ENCODE measurements around the gene CHPF2. TPM values are rescaled to one million over a fixed set of nuclear protein-coding genes. Genes with fewer than 3 reads are reported as not detected.
A peak's percentile ranks its signal among the peaks of the same experiment; 100 is the strongest.

Gene CHPF2
- polyA plus RNA-seq, 3 donors: 9.9 to 19.1 (median 10.9) TPM

DNA sequence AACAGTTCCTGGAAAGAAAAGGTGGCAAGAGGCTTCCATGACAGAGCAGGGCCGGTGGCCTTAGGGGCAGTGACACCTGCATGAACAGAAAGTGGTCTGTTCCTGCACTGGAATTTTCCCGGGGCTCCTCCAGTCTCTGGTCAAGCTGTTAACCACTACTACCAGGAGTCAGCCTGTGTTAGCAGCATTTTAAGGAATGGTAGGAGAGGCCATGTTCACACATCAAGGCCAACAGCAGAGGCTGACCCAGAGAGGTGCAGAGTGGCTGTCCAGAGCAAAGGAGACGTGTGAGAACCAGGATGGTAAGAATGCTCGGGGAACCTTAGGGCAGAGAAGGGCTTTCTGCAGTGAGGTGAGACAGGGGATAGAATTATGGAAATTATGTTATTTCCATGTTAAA is 30.5 kb upstream of the CHPF2 start:
- H3K27ac ChIP-seq (ENCODE audit: low read depth, low read length): no peak overlapping the region
- 63 to 95% (median 92%) methylated on average over 4 of the region's 4 CpGs for WGBS, 3 donors

DNA sequence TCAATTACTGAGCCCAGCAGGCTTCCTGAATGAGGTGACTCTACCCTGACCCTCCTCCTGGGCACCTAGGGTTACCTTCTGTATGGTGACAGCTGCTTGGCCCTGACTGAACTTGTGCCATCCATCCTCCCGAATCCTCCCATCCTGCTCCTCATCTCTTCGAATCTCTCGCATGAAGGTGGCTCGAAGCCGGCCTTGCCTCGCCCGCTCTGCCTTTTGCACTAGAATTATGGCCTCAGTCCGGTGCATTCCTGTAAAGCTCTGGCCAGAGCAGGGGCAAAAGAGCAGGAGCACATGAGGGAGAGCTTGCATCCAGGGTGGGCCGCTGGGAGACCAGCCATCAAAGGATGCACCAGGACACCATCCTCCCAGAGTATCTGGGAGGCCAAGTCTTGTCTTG is 29.4 kb upstream of the CHPF2 start:
- H3K27ac ChIP-seq (ENCODE audit: low read depth, low read length): no peak overlapping the region
- WGBS, 3 donors: 93 to 95% (median 94%) methylated on average over 9 of the region's 9 CpGs

DNA sequence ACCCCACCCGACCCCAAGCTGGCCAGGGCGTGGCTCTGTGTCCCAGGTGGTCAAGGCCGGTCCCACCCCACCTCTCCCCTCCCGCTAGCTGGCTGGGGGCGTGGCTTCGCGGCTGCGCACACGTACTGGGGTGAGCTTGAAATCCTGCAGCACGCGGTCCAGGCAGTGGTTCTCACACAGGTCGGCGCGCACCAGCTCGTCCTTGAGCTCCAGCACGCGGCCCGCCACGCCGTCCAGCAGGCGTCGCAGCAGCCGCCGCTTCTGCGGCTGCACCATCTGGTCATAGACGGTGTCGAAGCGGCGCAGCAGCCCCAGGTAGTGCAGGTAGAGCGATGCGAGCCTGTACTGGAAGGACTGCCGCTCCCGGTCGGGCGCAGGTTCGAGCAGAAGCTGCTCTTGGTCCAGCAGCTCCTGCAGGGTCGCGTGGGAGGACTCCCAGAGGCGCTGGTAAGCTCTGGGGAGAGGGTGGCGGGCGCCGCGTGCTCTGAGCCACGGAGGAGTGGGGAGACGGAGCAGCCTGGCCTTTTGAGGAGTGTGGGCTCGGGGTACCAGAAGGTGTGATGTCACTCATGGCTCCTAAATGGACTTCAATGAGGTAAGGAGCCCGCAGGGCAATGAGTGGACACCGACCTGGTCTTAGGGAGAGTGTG is 27.8 kb upstream of the CHPF2 start:
- 55 to 68% (median 64%) methylated on average over 46 to 48 of the region's 48 CpGs for WGBS, 3 donors
- H3K27ac ChIP-seq (ENCODE audit: low read depth, low read length): no peak overlapping the region

DNA sequence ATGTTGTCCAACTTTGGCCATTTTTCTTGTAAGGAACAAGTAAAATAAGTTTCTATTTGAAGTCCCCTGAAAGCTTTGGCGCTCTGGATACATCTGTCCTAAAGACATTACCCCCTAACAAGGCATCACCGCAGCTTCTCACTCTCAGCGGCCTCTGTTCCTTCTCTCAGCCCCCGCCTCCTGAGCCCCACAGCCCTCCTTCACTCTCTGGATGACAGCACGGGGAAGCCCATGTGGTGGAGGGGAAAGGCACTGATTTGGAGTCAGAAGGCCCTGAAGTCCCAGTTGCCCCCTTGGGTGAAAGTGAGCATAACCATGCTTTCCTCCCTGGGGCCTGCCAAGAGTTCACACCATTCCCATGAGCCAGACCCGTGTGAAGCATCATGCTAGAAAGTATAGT is 26.6 kb upstream of the CHPF2 start:
- 57 to 69% (median 69%) methylated on average over 6 of the region's 6 CpGs for WGBS, 3 donors
- no peak overlapping the region for H3K27ac ChIP-seq (ENCODE audit: low read depth, low read length)

DNA sequence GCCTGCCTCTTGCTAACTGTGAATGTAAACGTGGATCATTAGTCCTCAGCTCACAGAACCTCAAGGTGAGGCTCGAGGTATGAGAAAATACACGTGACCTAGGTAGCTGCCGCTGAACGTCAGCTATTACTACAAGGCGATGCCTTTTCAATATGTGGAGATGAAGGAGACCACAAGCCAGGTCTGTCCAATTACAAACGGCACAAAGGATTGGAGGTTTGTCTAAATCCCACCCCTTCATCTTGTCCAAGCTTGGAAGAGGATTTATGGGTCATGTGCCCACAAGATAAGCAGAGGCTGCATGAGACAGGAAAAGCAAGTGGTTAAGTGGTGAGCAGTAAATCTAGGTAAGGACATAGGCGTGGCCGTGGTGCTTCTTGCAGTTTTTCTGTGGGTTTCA is 25.4 kb upstream of the CHPF2 start:
- 35 to 64% (median 36%) methylated on average over 9 of the region's 9 CpGs for WGBS, 3 donors
- no peak overlapping the region for H3K27ac ChIP-seq (ENCODE audit: low read depth, low read length)

DNA sequence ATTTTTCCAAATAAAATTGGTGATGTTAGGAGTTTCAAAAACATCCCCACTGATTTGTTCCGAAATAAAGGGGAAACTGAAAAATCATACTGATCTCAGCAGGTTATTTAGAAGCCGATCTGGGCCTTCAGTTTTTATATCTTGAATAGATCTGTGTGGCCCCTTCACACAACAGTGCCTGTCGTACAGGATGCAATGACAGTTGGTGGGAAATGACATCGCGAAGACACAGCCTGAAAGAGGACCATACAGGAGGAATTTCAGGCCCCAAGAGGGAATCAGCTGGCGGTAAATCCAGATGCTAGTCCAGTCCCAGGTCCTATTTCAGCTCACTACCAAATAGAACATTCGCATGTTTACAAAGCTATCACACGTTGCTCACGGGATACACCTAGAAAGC is 25.0 kb upstream of the CHPF2 start:
- 45 to 65% (median 46%) methylated on average over 9 of the region's 9 CpGs for WGBS, 3 donors
- no peak overlapping the region for H3K27ac ChIP-seq (ENCODE audit: low read depth, low read length)

DNA sequence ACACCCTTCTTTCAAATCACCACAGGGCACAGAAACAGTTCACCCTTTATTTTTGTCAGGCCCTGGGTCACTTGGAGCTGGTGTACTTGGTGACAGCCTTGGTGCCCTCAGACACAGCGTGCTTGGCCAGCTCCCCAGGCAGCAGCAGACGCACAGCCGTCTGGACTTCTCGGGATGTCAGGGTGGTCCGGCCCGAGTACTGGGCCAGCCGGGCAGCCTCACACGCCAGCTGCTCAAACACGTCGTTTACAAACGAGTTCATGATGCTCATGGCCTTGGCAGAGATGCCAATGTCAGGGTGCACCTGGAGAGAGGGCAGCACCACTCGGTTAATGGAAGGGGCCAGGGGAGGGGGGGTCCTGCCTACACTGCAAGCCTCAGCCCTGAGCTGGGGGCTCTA is 24.5 kb upstream of the CHPF2 start:
- WGBS, 3 donors: 30 to 78% (median 71%) methylated on average over 12 of the region's 12 CpGs
- H3K27ac ChIP-seq (ENCODE audit: low read depth, low read length): no peak overlapping the region

DNA sequence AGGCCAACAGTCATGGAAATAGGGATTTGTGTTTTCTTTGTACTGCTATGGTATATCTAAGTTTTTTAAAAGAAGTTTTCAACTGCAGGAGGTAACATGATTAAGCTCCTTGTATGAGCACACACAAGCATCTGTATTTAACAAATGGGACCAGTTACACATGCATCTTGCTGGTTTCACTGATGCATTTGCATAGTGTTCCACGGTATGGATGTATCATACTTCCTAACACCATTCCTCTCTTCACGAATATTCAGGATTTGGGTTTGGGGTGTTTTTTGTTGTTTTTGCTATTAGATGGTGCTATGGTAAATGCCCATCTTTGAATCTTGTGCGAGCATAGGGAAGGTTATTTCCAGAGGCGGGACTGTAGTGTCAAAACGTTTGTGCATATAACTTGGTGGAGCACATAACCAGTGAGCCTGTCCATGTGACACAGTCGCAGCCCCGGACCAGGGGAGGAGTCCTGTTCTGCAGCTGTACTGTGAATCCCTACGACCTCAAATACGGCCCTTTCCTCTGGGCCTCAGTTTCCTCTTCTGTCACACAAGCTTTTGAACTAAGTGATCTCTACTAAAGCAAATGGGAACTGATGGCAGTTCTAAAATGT is 23.9 kb upstream of the CHPF2 start:
- no peak overlapping the region for H3K27ac ChIP-seq (ENCODE audit: low read depth, low read length)
- 57 to 77% (median 72%) methylated on average over 9 of the region's 9 CpGs for WGBS, 3 donors

DNA sequence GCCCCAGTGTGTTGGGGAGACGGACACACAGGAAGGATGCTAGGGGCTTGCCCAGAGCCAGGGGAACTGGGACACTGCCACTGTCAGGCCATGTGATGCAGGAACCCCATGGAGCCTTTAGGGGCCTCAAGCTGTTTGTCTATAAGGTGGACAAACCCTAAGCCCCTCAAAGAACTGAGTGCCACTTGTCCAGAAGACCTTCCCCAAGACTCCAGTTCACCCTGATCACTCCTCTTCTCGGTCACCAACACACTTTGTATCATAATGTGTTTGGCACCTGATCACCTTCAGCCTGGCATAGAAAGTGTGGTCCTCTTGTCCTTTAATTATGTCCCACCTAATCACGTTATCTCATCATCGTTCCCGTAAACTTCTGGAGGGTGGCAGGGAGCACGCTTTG is 22.7 kb upstream of the CHPF2 start:
- no peak overlapping the region for H3K27ac ChIP-seq (ENCODE audit: low read depth, low read length)
- 79 to 84% (median 79%) methylated on average over 6 of the region's 6 CpGs for WGBS, 3 donors

DNA sequence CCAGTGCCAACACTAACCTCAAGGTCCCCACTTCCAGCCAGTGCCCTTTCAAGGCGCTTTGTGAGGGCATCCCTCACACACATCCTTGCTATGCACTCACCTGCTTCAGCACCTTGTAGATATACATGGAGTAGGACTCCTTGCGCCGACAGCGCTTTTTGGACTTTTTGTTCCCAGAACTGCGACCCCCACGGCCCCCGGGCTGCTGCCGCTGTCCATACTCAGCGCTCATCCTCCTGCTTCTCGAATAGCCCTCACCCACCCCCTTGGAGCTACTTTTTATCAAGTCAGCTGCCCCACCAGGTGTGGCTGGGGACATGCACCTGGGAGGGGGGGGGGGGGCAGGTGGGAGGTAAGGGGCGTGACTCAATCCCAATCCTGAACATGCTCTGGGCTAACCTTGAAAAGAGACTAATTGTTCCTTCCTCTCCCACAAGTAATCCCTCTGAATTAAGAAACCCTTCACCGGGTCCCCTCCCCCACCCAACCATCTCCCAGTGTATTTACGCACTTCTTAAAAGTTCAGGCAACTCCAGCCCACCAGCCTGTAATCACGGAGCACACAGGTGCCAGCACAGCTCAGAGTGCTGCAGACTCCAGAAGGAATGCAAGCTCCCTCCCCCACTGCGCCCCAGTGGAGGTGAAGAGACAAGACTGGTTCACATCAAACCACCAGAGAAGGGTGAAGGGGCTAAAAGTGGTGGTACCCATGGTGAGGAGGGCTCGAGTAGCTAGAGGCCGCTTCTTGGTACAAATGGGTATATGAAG is 22.0 kb upstream of the CHPF2 start, which contains the start of gene H2BK1:
Gene H2BK1, minus strand, starts transcription at position 402 of the 768 bp plus-strand sequence. Its CDS starts 170 bp downstream, at position 232.
- 64 to 87% (median 84%) methylated on average over 17 of the region's 17 CpGs for WGBS, 3 donors
- no peak within 1 kb of the TSS for H3K27ac ChIP-seq (ENCODE audit: low read depth, low read length)

DNA sequence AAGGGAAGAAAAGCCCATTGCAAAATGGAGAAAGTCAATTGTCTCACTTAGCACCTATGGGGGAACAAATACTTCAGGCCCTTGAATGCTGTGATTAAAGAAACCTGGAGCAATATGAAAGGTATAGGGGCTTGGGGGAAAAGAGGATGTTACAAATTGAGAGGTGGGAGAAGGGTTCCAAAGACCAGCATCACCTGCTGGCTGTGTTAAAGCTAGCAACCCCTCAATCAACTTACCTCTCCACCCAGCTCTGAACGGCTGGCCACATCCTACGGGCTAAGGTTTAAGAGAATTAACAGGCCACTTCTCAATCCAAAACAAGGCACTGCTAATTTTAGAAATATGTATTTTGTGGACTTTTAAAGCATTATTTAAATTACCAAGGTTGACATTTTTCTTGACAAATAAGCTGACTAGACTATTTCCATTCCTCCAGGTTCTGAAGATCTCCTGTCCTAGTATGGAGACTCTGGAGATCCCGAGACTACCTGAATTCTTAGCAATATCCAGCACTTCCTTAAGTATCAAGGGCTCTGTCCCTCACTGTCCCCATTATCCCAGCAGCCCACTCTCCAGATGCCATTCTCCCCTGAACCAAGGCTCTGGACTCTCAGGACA is 21.0 kb upstream of the CHPF2 start:
- H3K27ac ChIP-seq (ENCODE audit: low read depth, low read length): no peak overlapping the region
- 70 to 89% (median 84%) methylated on average over 3 of the region's 3 CpGs for WGBS, 3 donors

DNA sequence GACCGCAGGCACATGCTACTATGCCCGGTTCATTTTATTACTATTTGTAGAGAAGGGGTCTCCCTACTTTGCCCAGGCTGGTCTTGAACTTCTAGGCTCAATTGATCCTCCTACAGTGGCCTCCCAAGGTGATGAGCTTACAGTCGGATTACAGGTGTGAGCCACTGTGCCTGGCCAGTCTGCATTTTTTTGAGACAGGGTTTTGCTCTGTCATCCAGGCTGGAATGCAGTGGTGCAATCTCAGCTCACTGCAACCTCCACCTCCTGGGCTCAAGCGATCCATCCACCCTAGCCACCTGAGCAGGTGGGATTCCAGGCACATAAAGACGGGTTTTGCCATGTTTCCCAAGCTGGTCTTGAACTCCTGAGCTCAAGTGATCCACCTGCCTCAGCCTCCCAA is 19.7 kb upstream of the CHPF2 start:
- no peak overlapping the region for H3K27ac ChIP-seq (ENCODE audit: low read depth, low read length)
- 81 to 89% (median 84%) methylated on average over 5 of the region's 5 CpGs for WGBS, 3 donors

DNA sequence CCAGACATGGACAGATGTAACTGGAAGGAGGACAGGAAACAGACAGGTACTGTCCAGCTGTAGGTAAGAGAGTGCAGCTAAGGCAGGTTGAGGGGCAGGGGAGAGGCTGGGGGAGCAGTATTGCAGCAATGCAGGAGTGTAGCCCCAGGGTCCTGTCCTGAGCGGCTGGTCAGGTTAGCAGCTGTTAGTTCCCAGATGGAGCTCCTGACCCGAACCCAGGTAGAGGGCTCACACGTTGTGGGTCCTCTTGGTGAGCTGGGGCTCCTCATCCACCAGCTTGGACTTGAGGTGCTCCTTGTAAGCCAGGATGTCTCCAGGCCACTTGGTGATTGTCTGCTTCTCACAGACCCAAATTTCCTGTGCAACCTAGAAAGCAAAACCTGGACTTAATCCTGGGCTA is 18.5 kb upstream of the CHPF2 start:
- H3K27ac ChIP-seq (ENCODE audit: low read depth, low read length): no peak overlapping the region
- WGBS, 3 donors: 71 to 82% (median 79%) methylated on average over 3 of the region's 3 CpGs

DNA sequence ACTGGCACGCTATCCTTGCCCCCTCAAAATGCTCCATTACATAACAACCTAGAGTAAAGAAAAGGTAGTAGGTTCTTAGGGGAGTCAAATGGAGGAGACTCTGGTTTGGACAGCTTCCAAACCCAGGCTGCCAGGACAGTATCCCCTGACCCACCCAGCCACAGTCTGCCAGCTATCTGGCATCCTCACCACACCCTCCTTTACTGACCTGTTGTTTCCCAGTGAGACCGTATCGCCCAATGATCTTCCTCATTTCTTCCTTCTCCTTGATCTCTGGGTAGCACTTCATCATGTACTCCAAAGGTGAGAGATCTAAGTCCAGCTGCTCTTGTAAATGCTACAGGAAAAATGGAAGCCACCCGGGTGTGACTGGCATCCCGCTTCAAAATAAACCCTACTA is 16.9 kb upstream of the CHPF2 start:
- no peak overlapping the region for H3K27ac ChIP-seq (ENCODE audit: low read depth, low read length)
- WGBS, 3 donors: 89 to 98% (median 95%) methylated on average over 5 of the region's 5 CpGs

DNA sequence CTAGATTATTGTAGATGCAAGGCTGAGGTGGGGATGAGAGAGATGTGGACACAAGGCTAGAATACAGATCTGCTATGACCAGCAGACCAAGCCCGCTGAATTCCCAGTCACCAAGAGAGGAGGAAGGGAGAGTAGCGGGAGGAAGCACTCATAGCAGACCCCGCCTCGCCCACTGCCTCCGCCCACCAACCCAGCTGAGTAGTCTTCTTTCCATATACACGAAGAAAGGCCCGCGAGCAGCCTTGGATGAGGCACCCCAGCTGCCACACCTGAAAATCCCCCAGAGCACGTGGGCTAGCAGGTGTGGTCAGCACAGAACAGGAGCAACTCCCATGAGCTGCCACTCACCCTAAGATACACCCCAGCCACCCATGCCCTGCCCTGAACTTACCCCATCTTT is 14.1 kb upstream of the CHPF2 start:
- WGBS, 3 donors: 93 to 94% (median 94%) methylated on average over 9 of the region's 9 CpGs

DNA sequence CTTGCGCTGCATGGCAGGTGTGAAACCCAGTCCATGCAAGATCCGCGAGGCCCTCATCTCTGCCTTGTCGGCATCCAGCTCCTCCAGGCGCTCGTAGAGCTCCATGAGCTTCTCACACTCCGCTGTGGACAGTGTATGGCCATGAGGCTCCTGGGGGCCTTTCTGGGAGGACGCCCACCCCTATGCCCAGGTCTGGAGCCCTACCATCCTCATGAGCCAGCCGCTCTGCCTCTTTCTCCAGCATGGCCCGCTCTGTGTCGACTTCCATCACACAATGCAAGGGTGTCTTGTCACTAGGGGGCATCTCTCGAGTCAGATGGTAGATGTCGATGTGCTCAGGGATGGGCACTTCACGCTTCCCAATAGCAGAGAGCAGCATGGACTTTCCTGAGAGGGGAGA is 8.6 kb upstream of the CHPF2 start:
- 93 to 97% (median 95%) methylated on average over 14 of the region's 14 CpGs for WGBS, 3 donors

More for the DNA sequence above, 14.1 kb upstream of the CHPF2 start:
- H3K27ac ChIP-seq (ENCODE audit: low read depth, low read length): no peak overlapping the region

DNA sequence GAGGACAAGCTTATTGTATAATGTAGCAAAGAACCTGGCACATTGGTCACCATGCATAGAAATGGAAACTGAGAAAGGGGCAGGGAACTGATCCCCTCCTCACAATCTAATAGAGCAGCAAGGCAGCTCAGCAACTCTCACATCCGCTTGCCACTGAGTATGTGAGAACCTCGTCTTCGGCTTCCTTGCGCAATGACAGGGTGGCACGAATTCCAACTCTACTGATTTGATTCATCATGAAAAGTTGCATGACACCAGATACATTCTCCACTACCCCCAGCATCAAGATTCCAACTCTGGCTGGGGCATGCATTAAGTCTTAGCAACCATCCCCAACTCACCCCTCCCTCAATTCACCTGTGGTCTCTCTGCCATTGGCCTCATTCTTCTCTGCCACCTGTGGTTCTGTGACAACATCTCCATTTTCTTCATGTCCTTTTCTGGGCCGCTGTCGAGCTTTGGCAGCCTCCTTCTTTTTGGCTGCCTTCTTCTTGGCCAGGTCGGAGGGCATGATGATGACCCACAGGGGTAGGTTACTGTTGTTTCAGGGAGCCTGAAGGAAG is 6.3 kb upstream of the CHPF2 start:
- WGBS, 3 donors: 46 to 54% (median 46%) methylated on average over 8 of the region's 8 CpGs
- H3K27ac ChIP-seq (ENCODE audit: low read depth, low read length): no peak overlapping the region

More for the DNA sequence above, 8.6 kb upstream of the CHPF2 start:
- H3K27ac ChIP-seq (ENCODE audit: low read depth, low read length): no peak overlapping the region

DNA sequence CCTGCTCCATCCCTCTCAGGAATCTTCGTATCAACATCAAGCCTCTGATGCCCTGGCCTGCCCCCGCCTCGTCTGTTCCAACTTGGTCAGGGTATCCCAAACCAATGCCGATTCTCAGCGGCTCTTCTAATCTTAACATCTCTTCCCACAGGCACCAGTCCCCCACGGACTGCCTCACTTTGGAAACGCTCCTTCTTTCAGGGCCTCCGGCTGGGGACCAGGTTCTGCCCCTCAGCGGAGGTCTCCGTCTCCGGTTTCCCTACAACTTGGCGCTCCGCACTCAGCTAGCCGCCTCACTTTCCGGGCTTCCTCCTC is 5.8 kb upstream of the CHPF2 start:
- peak overlapping the region; percentile 18 for H3K27ac ChIP-seq (ENCODE audit: low read depth, low read length)
- WGBS, 3 donors: 0 to 2% (median 2%) methylated on average over 15 of the region's 15 CpGs

All from adipose tissue (tissue), 3 donors.